Spleen (tissue), 7 donors: ENCODE results near the gene CYFIP2.

ENCODE experiments used
- CTCF ChIP-seq, 11 experiments: fragments of 200-600 bp in 7 of 11; fragments of 450-650 bp in 4 of 11; sonication (generic) in 4 of 11; IDR thresholded peaks in 8 of 11; conservative IDR thresholded peaks in 3 of 11; 1 replicate in 7 of 11; 2 replicates in 4 of 11; pipeline versions ENCODE4 v1.4.0 to v1.8.0; 2016 to 2021; ENCODE audit warnings: antibody characterized with exemption in 11 of 11, inconsistent platforms in 4 of 11, mild to moderate bottlenecking in 1 of 11
- POLR2A ChIP-seq, 3 donors: fragments of 450-650 bp; IDR thresholded peaks; one replicate each; pipeline ENCODE4 v1.5.1; 2017; ENCODE audit warnings: antibody characterized with exemption in 3 of 3, mild to moderate bottlenecking in 1 of 3
- donor health status: DM: no; HTN: no; CAD: no; lungs with moderate emphysema.
- donor health status: DM: no; HTN: no; CAD: no.
- donor health status: DM: no; HTN: no; CAD: no.

DNA sequence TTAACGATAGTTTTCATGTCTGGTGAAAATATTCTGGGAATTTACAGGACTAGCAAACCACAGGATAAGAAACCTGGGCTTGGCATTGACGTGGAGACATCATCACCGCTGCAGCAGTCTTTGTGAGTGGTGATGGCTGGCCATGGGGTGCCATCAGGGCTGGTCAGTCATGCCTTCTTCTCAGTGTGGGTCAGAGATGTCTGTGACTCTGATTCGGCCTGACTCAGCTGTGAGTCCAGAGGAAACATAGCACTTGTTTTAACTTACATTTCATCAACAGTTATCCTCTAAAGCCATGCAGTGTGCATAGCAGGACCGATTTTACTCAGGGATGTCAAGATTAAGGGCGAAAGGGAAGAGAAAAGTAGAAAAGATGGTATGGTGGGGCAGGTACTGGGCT lies 33.2 kb upstream of the CYFIP2 start:
- no peak for TF ChIP-seq CTCF (IDR thresholded peaks at IDR 0.05 in 8 of 11, conservative IDR thresholded peaks at IDR 0.05 in 3 of 11)
- TF ChIP-seq POLR2A (IDR thresholded peaks at IDR 0.05) = no peak
